NCI-H146 (cell line): ENCODE measurements around the gene LYL1.
A peak's percentile ranks its signal among the peaks of the same experiment; 100 is the strongest.

Experiments used
- DNase-seq: peaks from one replicate; lab custom pipeline; 2025; lab: John Stamatoyannopoulos, UW

LYL1 gene

DNA sequence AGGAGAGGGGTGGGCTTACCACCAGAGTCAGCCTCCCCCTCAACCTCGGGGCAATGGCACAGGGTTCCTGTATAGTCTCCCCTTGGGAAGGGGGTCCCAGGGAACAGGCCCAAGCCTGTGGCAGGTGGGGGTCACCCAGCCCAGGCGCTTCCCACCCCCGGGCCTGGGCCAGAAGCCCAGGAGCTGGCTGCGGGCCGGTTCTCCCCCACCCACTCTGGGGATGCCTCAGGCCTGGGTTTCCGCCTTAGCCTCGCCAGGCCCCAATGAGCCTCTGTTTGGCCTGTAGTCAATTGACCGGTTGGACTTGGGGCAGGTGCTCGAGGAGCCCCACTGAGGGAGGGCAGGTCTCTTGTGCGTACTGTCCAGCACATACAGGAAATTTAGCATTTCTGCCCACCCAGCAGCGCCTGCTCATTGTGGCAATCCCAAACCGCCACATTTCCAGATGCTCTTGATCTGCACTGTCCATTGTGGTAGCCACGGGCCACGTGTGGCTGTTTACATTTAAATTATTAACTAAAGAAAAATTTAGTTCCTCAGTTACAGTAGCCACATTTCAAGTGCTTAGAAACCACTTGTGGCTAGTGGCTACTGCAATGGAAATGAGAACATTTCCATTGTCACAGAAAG lies 9.9 kb downstream of the LYL1 start:
- DNase-seq: no peak

DNA sequence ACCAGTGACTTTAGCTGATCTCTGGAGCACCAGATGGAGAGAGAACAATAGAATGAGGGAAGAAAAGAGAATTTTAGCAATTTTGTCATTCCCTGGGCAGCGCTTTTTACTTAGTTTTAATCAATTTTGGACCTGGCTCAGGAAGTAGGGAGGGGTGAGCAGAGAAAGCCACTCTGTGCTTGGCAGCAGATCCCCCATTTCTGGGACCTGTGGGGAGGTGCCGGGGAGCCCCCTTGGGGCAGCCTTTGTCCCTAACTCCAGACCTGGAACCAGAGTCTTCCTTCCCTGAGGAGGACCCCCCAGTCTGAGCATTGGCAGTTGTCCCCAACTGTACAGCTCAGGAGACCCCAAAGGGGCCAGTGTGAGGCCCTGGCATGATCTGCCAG lies 10.5 kb downstream of the LYL1 start:
- DNase-seq: no peak

DNA sequence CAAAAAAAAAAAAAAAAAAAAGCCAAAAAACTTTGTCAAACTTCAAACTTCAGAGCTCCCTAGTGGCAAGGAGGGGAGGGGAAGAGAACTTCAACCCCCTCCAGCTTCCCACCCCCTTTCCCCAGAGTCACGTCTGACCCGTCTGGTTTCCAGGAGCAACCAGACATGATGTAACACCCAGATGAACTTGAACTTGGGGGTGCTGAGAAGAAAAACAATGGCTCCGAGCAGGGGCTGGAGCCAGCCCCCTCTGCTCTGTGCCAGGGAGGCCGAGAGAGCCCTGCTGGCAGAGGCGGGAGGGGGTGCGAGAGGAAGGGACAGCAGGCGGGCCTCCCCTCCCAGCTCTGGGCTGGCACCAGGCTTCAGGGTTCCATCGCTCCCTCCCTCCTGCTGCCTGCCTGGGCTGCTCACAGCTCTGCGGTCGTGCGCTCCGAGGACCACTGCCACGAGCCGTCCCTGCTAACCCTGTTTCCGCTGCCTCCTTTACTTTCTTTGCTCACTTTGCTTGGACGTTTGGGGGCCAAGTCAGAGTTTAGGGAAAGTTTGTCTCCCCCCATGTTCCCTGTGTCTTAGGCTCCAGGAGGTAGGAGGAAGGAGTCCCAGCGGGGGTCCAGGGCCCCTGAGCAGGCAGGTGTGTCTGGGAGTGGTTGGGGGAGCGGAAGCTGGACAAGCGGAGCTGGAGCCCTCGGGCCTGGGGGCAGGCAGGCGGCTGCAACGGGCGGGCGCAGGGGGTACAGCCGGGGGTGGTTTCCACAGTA lies 11.1 kb downstream of the LYL1 start:
- DNase-seq: no peak

DNA sequence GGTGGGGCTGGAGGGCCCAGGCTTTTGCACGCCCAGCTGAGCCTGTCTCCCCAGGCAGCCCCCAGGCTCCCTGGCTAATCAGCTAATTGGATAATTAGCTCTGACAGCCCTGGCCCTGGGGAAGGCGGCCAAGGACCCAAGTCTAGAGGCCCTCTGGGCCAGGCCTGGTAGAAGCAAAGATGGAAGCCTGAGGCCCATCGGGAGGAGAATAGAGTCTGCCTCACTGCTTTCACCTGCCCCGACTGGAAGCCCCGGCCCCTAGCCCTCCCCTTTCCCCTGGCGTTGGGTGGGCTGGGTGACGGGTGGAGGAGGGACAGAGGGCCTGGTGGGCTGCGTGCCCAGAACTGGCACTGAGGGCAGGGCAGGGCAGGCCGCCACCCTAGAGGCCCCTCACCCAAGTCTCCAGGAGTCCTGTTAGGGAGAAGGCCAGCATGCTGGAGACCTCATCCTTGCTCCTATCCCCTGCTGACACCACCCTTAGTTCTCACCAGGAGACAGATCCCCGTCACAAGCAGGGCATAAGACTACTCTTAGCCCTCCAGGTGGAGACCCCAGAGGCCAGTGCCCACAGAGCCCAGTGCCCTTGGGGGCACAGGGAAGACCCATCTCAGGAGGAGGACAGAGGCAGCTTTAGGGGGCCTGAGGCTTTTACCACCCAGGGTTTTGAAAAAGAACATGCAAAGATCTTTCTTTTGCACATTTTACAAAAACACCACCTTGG lies 12.0 kb downstream of the LYL1 start:
- DNase-seq: peak; percentile 29

DNA sequence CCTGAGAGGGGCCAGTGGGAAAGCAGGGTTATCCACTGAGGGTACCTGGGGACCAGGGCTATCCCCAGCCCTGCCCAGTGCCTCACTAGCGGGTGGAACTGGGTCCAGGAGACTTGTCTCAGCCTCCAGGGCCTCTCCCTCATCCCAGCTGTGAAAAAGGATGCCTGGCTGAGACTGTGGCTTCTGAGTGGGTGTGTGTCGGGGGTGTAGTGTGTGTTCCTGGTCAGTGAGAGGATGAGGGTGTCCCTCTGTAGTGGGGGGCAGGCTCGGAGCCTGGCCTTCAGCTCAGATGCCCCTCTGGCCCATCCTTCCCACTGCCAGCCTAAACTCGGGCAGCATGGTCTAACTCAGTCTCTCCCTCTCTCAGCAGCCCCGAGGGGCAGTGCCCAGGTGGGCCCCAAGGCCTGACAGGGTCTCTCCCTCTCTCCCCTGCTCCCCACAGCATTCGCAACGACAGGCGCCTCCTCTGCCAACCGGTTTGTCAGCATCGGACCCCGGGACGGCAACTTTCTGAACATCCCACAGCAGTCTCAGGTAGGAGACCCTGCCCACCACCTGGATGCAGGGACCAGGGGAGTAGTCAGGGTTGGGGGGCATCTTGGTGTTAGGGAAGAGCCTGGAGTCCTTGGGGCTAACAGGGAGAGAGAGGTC lies 12.7 kb downstream of the LYL1 start:
- DNase-seq: no peak

DNA sequence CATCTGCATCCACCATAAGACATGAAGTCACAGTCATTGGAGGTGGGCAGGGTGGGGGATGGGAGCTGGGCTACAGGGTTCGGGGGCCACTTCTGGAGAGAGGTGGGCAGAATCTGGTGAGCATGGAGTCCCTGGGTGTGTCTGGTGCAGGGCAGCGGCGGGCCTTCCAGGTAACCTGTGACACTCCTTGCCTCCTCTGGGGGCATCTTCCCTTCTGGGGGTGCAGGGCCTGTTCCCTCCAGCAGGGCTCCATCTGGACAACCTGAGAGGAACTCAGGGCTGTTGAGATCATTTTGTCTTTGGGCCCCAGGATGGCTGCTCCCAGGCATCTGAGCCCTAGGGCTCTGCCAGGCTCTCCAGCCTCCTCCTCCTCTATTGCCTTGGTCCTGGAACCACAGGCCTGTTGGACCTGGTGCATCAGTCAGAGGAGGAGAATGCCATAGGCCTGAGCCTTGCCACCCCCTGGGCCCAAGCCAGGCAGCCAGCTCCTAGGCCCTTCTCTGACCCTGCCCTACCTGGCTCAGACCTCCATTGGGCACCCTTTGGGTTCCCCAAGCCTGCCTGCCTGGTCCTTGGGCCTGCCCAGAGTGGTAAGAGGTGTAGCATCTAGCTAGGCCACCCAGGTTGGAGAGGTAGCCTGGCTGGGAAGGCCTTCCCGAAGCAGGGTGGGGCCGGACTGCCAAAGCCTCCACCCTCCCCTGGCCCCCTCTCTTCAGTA lies 13.4 kb downstream of the LYL1 start:
- no peak for DNase-seq

DNA sequence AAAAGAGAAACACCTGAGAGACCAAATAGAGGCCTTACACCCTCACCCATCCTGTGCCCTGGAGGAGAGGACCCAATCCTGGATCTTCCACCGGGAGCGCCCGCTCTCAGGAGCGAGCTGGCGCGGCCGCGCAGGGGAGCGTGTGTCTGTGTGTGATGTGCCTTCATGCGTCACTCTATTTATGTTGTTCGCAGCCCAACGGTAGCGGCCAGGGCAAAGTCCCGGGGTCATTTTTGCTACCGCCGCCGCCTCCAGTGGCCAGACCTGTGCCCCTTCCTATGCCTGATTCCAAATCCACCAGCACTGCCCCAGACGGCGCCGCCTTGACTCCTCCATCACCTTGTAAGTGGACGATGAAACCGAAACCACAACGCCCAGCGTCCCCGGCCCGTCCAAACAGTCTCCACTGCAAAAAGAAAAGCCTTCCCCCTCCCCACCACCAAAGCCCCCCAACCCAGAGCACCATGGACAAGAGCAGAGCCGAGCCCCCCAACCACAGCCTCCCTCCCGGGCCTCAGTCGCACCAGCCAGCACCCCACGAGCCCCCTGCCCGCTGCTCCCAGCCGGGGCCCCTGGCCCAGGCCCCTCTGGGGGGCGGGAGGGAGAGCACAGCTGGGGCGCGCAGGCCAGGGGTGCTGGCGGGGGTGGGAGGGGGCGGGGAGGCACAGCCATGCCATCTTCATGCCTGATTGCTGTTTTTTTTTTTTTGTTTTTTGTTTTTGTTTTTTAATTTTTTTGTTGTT lies 14.7 kb downstream of the LYL1 start:
- no peak for DNase-seq

DNA sequence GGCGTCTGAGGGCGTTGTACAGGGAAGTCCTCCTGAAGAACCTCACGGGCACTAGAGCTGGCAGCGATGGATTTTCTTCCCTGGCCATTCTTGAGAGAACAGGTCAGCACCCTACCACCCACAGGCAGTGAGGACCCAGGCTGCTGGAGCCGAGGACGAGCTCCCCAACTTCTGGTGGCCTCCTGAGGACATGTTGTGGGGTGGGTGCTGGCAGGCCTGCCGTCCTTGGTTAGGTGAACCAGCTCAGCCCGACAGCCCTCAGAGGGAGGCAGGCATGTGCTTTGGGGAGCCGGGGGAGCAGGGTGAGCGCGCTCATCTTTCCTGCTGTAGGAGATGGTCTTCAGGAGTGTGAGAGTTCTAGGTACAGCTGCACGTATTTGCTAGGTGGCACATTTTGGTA lies 15.4 kb downstream of the LYL1 start:
- DNase-seq: no peak

DNA sequence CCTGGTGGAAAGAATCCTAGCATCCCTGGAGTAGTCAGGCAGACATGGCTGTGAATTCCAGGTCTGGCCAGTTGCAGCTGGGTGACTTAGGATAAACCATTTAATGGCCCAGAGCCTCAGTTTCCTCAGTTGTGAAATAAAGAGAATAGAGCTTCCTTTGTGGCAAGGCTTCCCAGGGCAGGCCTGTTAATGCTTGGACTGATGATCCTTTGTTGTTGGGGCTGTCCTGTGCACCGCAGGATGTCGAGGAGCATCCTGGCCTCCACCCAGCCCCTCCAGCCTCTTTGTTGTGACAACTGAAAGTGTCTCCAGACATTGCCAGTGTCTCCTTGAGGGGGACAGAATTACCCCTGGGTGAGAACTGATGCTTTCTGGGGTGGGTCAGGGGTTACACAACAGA lies 16.3 kb downstream of the LYL1 start:
- DNase-seq: no peak

DNA sequence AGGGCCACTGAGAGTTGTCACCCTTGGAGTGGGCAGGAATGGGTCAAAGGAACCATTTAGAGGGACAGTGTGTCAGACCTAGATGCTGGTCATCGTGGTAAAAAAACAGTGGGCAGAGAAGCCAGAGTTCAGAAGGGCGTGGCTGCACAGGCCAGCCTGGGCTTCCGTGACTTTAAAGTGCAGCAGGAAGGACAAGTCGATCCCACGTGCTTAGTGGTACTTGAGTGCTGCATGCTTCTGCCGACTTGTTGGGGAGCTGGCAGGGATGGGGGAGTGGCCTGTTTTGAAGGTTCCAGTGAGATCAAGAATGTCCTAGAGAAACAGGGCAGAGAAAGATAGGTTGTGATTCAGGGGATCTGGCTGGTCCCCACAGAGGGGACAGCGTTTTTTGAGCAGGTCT lies 17.0 kb downstream of the LYL1 start:
- DNase-seq: no peak

DNA sequence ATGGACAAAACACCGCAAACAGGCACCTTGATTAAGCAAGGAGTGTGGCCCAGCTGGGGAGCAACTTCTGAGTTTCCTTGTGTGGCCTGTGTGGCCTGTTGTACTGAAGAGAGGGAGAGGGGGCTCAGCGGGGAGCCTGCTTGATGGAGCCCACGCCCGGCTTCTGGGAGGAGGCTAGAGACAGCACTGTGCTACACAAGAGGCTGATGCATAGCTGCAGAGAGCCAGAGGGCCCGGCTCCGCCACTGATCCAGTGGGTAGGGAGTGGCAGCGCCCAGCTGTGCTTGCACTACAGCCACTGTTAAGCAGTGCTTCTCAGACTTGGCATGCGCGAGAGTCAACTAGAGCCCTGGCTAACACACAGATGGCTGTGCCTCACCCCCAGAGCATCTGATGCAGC lies 19.0 kb downstream of the LYL1 start:
- DNase-seq: no peak

DNA sequence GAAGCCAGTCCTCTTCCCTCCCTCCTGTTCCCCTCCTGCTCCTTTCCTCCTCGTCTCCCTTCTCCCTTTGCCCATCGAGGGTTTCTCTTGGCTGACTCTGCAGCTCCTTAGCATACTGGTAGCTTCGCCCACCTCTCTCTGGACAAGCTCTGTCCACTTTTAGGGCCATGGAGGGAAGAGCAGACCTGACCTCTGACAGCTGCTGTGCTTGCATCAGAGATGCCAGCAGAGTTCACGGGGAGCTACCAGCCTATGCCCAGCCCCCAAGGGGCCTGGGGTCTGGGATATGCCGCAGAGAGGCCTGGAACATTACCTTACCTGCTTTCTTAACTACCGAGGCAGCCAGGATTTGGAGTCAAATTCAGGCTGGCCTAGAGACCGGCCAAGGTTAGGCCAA lies 19.7 kb downstream of the LYL1 start:
- no peak for DNase-seq

DNA sequence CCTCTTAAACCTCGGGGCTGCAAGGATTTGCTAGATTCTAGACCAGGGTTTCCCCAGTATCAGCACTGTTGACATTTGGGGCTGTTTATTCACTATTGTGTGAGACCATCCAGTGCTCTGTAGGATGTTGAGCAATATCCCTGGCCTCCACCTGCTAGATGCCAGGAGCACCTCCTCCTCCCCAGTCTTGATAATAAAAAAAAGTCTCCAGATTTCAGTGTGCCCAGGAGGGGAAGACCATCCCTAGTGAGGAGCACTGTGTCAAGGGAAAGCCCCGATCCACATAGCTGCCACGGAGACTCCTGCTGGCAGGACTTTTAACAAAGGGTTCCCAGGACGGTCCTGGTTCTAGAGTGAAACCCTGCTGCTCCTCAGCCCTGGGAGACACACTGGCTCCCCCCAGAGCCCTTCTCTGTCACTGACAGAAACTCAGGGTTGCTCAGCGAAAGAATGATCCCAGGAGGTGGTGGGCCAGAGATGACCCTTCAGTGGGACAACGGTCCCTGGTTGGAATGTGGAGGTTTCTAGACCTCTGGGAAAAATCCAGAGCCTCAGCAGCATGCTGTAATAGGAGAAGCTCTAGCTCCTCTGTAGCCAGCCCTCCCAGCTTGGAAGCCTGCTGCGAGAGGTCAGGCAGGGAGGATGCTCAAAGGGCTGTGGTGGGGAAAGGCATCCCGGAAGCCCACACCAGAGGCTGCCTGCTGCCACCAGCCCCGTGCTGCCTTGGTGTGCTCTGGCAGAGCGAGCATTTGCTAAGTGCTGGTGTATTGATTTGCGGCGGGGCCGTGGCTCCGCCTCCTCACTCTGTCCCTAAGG lies 20.3 kb downstream of the LYL1 start:
- peak; percentile 94 for DNase-seq

DNA sequence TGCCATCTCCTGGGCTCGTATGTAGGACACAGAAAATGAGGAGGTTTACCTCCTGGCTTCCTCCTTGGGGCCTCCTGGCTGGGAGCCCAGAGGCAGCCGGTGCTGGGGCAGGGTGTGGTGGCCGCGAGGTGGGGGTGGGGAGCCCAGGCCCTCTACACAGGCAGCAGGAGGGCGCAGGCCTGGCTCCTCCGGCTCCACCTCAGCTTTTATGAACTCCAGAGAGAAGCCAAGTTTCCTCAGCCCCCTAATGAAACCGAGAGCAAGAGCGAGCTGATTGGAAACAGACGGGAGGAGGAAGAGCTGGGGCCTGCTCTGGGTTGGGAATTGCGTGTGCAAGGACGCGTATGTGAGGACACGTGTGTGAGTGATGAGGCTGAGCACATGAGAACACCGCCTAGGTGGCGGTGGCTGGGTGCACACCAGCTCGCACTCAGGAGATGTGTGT lies 23.1 kb downstream of the LYL1 start:
- DNase-seq: no peak

DNA sequence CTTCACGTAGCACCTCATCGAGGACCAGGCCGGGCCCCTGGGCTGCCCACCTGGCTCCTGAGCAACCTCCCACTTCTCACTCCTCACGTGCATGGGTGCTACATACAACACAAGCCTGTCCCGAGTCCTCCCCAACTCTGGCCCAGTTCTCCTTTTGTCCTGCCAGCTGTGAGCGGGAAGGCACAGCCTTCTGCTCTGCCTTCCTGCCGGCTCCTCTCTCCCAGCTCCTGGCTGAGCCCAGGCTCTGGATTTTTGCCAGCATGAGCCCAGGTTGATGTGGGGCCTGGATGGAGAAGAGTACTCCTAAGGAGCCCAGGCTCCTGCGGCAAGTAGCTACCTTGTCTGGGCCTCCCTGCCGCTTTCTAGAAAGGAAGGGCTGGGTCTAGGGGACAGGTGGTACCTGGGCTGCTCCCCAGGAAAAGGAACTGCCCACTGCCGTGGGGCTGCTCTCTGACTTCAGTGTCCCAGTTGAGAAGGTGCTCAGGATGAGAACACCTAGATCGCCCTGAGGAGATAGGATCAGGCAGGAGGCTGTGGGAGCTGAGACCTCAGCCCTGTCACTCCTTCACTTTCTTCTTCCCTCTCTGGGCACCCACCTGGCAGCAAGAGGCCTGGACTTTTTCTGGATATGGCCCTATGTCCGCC lies 23.6 kb downstream of the LYL1 start:
- no peak for DNase-seq

DNA sequence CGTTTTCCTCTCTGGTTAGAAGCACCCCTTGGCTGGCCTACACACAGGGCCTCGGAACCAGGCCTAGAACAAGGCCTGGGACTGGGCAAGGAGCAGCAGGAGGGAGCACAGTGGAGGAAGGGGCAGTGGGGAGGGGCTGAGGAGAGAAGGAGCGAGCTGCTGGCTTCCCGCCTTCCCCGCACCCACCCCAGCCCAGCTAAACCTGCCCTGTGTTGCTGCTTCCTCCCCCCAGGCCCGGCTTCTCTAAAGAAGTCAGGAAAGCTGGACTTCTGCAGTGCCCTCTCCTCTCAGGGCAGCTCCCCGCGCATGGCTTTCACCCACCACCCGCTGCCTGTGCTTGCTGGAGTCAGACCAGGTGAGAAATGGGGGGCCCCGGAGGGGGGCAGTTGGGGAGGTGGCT lies 24.3 kb downstream of the LYL1 start:
- DNase-seq: no peak

DNA sequence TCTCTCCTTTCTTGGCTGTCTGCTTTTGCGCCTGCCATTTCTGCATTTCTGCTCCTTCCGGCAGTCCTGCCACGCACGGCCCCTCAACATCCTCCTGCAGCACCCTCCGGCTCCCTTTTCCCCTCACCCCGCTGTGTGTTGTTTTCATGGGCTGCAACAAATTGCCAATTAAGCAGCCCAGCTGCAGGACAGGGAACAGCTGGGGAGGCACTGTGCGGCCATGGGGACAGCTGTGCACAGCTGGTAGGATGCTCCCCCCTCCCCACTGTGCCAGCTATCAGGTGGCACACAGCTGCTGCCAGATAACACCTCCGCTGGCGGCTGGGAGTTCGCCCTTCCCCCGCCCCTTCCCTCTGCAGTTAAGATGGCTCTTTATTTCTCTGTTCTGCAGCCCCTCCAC lies 25.4 kb downstream of the LYL1 start:
- DNase-seq: no peak

DNA sequence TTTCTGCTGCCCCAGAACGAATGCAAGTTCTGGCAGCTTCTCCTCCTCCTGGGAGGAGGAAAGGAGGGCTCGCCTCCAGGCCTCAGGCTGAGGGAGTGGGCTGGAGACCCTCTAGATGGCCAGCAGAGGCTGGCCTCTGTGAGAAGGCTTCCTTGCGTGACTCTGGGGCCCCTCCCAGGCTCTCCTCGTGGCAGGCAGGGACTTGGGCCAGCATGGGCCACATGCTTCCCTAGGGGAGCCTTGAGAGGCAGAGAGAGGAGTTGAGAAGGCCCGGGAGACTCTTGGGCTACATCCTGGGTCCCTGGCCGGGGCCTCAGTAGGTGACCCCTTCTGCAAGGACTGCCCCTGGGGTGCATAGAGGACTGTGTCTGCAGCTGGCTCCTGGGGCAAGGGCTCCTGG lies 25.9 kb downstream of the LYL1 start:
- no peak for DNase-seq

DNA sequence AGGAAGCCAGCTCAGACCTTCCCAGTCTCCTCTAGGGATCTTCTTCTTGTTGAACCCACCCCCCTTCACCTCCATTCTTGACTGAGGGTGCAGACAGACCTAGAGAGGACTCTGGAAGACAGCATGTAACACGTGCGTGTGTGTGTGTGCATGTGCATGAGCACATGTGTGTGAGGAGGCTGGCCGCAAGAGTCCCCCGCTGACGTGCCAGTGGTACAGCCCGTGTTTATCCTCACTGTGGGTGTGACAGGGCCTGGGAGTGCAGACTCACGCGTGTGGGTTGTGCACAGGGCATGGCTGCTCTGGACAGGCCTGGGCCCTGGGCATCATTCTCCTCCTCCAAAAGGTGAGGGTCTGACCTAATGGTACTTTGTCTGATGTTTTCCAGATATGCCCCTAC lies 26.3 kb downstream of the LYL1 start:
- DNase-seq: no peak

DNA sequence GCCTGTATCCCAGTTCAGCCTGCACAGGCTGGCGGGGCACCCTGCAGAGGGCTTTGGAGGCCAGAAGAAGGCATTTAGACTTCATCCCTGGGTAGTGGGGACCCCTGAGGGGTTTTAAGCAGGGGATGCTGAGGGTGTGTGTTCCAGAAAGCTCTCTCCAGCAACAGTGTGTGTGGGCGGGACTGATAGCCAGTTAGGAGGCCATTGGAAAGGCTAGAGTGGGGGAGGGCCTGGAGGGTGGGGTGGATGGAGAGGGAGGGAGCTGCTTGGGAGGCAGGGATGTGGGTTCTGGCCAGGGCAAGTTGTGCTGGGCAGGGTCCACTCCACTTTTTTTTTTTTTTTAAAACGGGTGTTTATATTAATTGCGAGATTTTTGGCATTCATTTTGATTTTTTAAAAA lies 28.3 kb downstream of the LYL1 start:
- no peak for DNase-seq
